Vagina (tissue), 2 donors: ENCODE data around the gene SCO2.

ENCODE experiments used
- POLR2A ChIP-seq, 2 donors: fragments of 450-650 bp; IDR thresholded peaks; one replicate each; pipeline ENCODE4 v1.6.1; 2017; ENCODE audit warnings: antibody characterized with exemption in 2 of 2, mild to moderate bottlenecking in 2 of 2, moderate library complexity in 2 of 2
- POLR2AphosphoS5 ChIP-seq, 2 donors: sonication (generic); formaldehyde crosslinking; IDR thresholded peaks; one replicate each; pipeline ENCODE4 v1.9.0; 2017; ENCODE audit warnings: antibody characterized with exemption in 2 of 2, mild to moderate bottlenecking in 2 of 2, low read depth in 1 of 2; ENCODE audit not compliant: insufficient read depth in 1 of 2
- TF ChIP-seq, protein P1 (sequence below), 3 experiments: fragments of 450-650 bp in 2 of 3; fragments of 200-600 bp in 1 of 3; sonication (generic) in 1 of 3; IDR thresholded peaks; one replicate each; pipeline ENCODE4 v1.5.1; 2017 to 2019; ENCODE audit warnings: antibody characterized with exemption in 3 of 3, mild to moderate bottlenecking in 2 of 3, moderate library complexity in 2 of 3

DNA sequence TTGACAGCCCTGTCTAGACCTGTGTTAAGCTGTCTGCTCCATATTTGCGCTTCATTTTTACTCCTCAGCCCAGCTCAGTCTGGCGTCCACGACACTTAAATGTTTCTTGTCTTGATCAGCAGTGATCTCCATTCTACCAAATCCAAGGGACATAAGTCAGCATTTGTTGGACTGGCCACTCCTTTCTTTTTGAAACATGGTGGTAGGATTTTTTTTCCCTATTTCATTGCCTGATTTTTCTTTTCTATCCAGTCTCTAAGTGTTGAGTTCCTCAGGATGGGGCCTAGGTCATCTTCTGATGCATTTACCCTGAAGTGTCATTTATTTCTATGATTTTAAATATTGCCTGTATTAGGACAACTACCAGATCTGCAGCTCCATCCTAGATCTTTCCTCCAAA lies 16.5 kb downstream of the SCO2 start:
- TF ChIP-seq, protein P1, sequence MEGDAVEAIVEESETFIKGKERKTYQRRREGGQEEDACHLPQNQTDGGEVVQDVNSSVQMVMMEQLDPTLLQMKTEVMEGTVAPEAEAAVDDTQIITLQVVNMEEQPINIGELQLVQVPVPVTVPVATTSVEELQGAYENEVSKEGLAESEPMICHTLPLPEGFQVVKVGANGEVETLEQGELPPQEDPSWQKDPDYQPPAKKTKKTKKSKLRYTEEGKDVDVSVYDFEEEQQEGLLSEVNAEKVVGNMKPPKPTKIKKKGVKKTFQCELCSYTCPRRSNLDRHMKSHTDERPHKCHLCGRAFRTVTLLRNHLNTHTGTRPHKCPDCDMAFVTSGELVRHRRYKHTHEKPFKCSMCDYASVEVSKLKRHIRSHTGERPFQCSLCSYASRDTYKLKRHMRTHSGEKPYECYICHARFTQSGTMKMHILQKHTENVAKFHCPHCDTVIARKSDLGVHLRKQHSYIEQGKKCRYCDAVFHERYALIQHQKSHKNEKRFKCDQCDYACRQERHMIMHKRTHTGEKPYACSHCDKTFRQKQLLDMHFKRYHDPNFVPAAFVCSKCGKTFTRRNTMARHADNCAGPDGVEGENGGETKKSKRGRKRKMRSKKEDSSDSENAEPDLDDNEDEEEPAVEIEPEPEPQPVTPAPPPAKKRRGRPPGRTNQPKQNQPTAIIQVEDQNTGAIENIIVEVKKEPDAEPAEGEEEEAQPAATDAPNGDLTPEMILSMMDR (IDR thresholded peaks at IDR 0.05) = no peak
- TF ChIP-seq POLR2A (IDR thresholded peaks at IDR 0.05) = no peak
- no peak for TF ChIP-seq POLR2AphosphoS5 (IDR thresholded peaks at IDR 0.05; ENCODE audit: insufficient read depth in 1 of 2, low read depth in 1 of 2)
